Body of pancreas (tissue), 4 donors: ENCODE data around the gene SPIRE1. TPM values are rescaled to one million over a fixed set of nuclear protein-coding genes. Genes with fewer than 3 reads are reported as not detected.
A peak's percentile ranks its signal among the peaks of the same experiment; 100 is the strongest.

Source experiments
- ATAC-seq: fragments of 150-250 bp; one replicate; pipeline ENCODE4 v1.9.1; 2016
- DNase-seq, 4 donors: peaks; one replicate each; pipeline ENCODE4 v3.0.0-alpha.2; 2019
- H3K27ac ChIP-seq, 4 donors: fragments of 200-600 bp; sonication (generic); 1 replicate in 3 of 4; 2 replicates in 1 of 4; pipeline versions ENCODE4 v1.5.1 to v1.6.1; 2016 to 2019; ENCODE audit warnings: mild to moderate bottlenecking in 1 of 4, mixed read lengths in 1 of 4, moderate library complexity in 1 of 4
- H3K27me3 ChIP-seq, 2 donors: fragments of 200-600 bp; sonication (generic); one replicate each; pipeline ENCODE4 v1.6.0; 2016; ENCODE audit warnings: mild to moderate bottlenecking in 1 of 2
- H3K36me3 ChIP-seq, 2 donors: fragments of 200-600 bp; sonication (generic); replicated peaks in 1 of 2; 2 replicates each; pipeline ENCODE4 v1.5.1; 2016; ENCODE audit warnings: low read depth in 2 of 2; ENCODE audit not compliant: insufficient read depth in 1 of 2
- H3K4me1 ChIP-seq: fragments of 200-600 bp; sonication (generic); one replicate; pipeline ENCODE4 v1.6.0; 2016
- H3K4me3 ChIP-seq, 2 donors: fragments of 200-600 bp; sonication (generic); 1 replicate in 1 of 2; 2 replicates in 1 of 2; pipeline ENCODE4 v1.5.1; 2016 to 2019
- H3K9me3 ChIP-seq, 3 donors: fragments of 200-600 bp; sonication (generic); 1 replicate in 2 of 3; 2 replicates in 1 of 3; pipeline ENCODE4 v1.5.1; 2016
- CTCF ChIP-seq, 7 experiments: fragments of 450-650 bp in 4 of 7; fragments of 200-600 bp in 3 of 7; sonication (generic) in 3 of 7; IDR thresholded peaks; one replicate each; pipeline ENCODE4 v1.5.1; 2016 to 2019; ENCODE audit warnings: antibody characterized with exemption in 7 of 7
- POLR2A ChIP-seq, 3 donors: fragments of 450-650 bp; IDR thresholded peaks; one replicate each; pipeline ENCODE4 v1.6.1; 2016; ENCODE audit warnings: antibody characterized with exemption in 3 of 3, mild to moderate bottlenecking in 2 of 3
- WGBS, 2 donors: methylation state at CpG; one replicate each; pipeline ENCODE4 v1.1.5; 2017; 5-methylcytosine and 5-hydroxymethylcytosine counted together
- intact Hi-C: fragments of 100-400 bp; cut with DNase I; formaldehyde crosslinking; loops from one replicate; pipeline ENCODE4 v1.15.1; 2023
- total RNA-seq, 2 donors: library from RNA; depleted of rRNA; stranded (reverse); fragments of >200 nt; gene quantifications; one replicate each; pipeline ENCODE4 v1.1.0, GENCODE V29; 2016

The SPIRE1 gene
- total RNA-seq, 2 donors from 2014 or later, result 8.2 to 15.0 TPM

DNA sequence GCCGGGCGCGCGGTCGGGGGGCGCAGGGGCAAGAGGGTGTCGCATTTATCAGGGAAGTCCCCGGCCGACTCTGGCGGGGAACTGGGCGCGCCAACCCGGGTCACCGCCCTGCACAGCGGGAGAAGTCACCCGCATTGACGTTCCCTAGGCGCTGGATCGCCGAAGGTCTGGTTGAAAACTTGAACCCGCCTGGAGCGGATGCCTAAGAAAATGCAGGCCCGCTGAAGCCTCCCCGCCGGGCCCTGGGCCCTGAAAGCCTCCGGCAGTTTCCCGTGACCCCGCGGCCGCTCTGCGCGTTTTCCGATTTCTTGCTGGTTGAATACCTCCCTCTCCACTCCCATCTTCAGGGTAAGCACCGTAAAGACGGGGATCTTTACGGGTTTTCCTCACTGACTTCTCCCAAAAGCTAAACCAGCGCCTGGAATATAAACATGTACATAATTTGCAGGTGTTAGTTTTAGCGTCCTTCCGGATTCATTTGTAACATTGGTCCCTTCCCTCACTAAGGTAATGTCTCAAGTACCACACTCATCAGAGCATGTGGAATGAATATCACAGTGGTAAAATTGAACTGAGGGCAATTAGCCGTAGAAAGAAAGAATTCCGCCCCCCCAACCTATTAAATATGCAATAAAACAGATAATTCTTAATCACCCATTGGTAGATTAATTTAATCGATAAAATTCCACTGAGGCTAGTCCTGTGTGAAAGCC is 675 bp upstream of the SPIRE1 start:
- intact Hi-C loops, result loop anchor here (5.0 kb wide), 1 partner anchor 116 kb away; no protein-coding TSS in a partner anchor
- H3K4me1 ChIP-seq, result peaks cover 7% of the 10 kb centered on the region
- H3K27me3 ChIP-seq, result no peaks in the 10 kb centered on the region
- H3K9me3 ChIP-seq, result no peaks in the 10 kb centered on the region
- peak overlapping the region; percentile 51 to 78 for H3K4me3 ChIP-seq
- TF ChIP-seq CTCF (IDR thresholded peaks at IDR 0.05) (no peak), POLR2A (IDR thresholded peaks at IDR 0.05) (peak in 1 of 3 donors; percentile 5)
- WGBS, 2 donors, result 11 to 37% methylated on average over 21 to 40 of the region's 42 CpGs
- H3K27ac ChIP-seq, result peak overlapping the region; percentile 71 to 89 (median 86)
- peak; percentile 35 to 43 (median 36) for DNase-seq
- ATAC-seq, result peak; percentile 12
- H3K36me3 ChIP-seq, result no peaks in the 10 kb centered on the region

DNA sequence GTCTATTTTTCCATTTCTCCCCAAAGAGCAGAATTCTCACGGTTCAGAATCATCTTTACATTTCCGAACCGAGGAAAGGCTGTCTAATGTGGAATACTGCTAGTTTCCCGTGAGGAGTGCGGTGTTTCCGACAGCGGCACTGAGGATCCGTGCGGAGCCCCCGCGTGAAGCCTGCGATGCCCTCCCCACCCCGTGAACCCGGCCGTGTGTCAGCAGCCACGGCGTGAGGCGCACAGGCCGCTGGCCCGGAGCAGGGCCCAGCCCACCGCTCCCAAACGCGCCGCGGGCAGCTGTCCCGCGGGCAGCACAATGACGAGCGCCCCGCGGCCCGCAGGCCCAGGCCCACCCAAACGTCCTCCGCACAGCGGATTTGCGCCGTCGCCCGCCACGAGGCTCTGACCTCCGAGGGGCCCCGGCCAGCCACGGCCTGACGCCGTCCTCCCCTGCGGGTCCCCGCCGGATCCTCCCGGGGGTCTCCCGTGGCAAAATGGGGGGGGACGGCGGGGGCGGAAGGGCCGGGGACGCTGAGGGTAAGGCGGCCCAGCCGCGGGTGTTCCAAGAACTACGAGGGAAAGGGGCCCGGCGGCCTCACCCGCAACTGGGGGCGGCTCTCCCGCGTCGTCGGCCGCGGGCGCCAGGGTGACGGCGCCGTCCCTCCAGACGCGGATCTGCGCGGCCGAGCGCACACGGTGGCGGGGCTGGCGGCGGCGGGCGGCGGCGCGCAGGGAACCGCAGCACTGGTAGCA is 796 bp downstream of the SPIRE1 start:
- Histone ChIP-seq H3K4me1 (peaks cover 13% of the 10 kb centered on the region), H3K36me3 (no peaks in the 10 kb centered on the region), H3K27me3 (no peaks in the 10 kb centered on the region), H3K4me3 (peak overlapping the region; percentile 32 to 72), H3K9me3 (no peaks in the 10 kb centered on the region), H3K27ac (peak overlapping the region; percentile 71 to 89 (median 86))
- ATAC-seq, result peak; percentile 51
- peak; percentile 28 to 48 (median 40) for DNase-seq
- intact Hi-C loops, result loop anchor here (5.0 kb wide), 1 partner anchor 115 kb away; no protein-coding TSS in a partner anchor
- TF ChIP-seq POLR2A (IDR thresholded peaks at IDR 0.05) (peak; percentile 34 to 45 (median 41)), CTCF (IDR thresholded peaks at IDR 0.05) (no peak)
- 1 to 2% methylated on average over 10 to 83 of the region's 89 CpGs for WGBS, 2 donors

DNA sequence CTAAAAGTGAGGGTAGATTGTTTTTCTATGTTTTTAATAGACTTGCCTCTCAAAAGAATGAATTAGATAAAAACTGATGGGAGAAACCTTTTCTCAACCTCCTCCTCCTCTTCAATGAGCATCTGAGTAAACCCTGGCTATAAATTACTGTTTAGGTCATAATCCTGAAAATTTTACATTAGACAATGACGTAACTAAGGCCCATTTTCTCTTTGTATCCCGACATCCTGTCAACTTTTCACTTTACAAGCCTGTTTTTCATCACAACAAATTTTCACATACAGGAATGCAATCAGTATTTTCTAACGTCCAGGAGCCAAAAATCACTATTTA is 1.3 kb downstream of the SPIRE1 start:
- WGBS, 2 donors, result 14 to 17% methylated on average over 3 of the region's 3 CpGs

DNA sequence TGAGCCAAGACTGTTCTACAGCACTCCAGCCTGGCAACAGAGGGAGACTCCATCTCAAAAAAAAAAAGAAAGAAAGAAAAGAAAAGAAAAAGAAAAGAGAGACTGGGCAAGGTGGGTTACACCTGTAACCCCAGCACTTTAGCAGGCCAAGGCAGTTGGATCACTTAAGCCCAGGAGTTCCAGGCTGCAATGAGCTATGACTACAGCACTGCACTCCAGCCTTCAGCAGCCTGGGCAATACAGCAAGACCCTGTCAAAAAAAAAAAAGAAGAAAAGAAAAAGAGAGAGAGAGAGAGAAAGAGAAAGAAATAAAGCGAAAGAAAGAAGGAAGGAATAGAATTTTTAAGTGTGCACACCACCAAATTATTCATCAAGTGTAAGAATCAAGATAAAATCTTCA is 2.9 kb downstream of the SPIRE1 start:
- Histone ChIP-seq H3K9me3 (no peaks in the 10 kb centered on the region), H3K4me3 (no peak overlapping the region), H3K27me3 (no peaks in the 10 kb centered on the region), H3K27ac (no peak overlapping the region), H3K4me1 (peaks cover 13% of the 10 kb centered on the region), H3K36me3 (no peaks in the 10 kb centered on the region)
- WGBS, 2 donors, result 89 to 100% methylated on average over 1 of the region's 1 CpG
- TF ChIP-seq POLR2A (IDR thresholded peaks at IDR 0.05), result no peak
- TF ChIP-seq CTCF (IDR thresholded peaks at IDR 0.05), result no peak
- no peak for DNase-seq
- intact Hi-C loops, result loop anchor here (5.0 kb wide), 1 partner anchor 113 kb away; no protein-coding TSS in a partner anchor
- ATAC-seq, result no peak

More for the DNA sequence above, 1.3 kb downstream of the SPIRE1 start:
- Histone ChIP-seq H3K27me3 (no peaks in the 10 kb centered on the region), H3K27ac (peak overlapping the region in 3 of 4 donors; percentile 84 to 89 (median 88)), H3K4me3 (peak overlapping the region in 1 of 2 donors; percentile 32), H3K4me1 (peaks cover 13% of the 10 kb centered on the region), H3K9me3 (no peaks in the 10 kb centered on the region), H3K36me3 (no peaks in the 10 kb centered on the region)
- ATAC-seq (no peak), DNase-seq (no peak)
- intact Hi-C loops, result loop anchor here (5.0 kb wide), 1 partner anchor 114 kb away; no protein-coding TSS in a partner anchor
- TF ChIP-seq CTCF (IDR thresholded peaks at IDR 0.05) (no peak), POLR2A (IDR thresholded peaks at IDR 0.05) (no peak)
